GM12872 (cell line): ENCODE measurements around the gene HOXA4.

ENCODE experiments used
- CTCF ChIP-seq: IDR thresholded peaks from 3 replicates; pipeline ENCODE4 v1.5.1; 2011; ENCODE audit warnings: low read depth, mild to moderate bottlenecking, low read length, moderate library complexity; ENCODE audit not compliant: insufficient read depth

The HOXA4 gene

GRCh38 chr7:27078616-27079233, 51.8 kb downstream of the HOXA4 start:
- TF ChIP-seq CTCF, result no peak
